Nucleus accumbens (tissue), 56 donors: Measurements from ENCODE around the gene VASN.
A peak's percentile ranks its signal among the peaks of the same experiment; 100 is the strongest.
"Not testable (repeated sequence)": the region's sequence is repeated elsewhere in the genome, so short reads cannot be mapped to it uniquely, and the experiment has no call there.

Experiments
- DNase-seq, 56 donors: peaks; one replicate each; lab custom pipeline; 2025; lab: John Stamatoyannopoulos, UW

Gene VASN

DNA sequence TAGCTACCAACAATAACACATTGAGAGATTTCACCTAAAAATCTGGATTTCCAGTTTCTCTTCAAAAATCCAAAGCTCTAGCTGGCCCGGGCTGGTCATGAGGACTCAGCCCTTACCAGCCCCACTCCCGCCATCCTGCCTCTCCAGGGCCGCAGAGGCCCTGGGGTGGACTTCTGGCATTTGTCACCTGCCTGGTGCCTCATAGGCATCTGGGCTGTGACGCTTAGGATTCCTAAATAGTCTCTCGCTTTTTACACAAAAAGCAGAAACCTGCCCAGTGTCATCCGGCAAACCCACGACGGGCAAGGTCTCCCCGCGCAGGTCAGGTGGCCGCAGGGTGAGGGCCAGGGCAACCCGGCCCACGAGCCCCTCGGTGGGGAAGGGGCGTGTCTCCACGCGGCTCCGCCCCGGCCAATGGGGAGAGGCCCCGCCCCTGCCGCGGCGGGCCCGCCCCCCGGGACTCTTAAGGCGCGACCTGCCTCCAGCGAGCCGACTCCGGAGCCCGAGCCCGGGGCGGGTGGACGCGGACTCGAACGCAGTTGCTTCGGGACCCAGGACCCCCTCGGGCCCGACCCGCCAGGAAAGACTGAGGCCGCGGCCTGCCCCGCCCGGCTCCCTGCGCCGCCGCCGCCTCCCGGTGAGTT, at the start of gene VASN:
VASN (plus strand) TSS at position 492 of the 644 bp plus-strand sequence. CDS start 9,030 bp downstream, outside the sequence.
- peak in 47 of 56 donors; percentile 8 to 86 (median 54) for DNase-seq

DNA sequence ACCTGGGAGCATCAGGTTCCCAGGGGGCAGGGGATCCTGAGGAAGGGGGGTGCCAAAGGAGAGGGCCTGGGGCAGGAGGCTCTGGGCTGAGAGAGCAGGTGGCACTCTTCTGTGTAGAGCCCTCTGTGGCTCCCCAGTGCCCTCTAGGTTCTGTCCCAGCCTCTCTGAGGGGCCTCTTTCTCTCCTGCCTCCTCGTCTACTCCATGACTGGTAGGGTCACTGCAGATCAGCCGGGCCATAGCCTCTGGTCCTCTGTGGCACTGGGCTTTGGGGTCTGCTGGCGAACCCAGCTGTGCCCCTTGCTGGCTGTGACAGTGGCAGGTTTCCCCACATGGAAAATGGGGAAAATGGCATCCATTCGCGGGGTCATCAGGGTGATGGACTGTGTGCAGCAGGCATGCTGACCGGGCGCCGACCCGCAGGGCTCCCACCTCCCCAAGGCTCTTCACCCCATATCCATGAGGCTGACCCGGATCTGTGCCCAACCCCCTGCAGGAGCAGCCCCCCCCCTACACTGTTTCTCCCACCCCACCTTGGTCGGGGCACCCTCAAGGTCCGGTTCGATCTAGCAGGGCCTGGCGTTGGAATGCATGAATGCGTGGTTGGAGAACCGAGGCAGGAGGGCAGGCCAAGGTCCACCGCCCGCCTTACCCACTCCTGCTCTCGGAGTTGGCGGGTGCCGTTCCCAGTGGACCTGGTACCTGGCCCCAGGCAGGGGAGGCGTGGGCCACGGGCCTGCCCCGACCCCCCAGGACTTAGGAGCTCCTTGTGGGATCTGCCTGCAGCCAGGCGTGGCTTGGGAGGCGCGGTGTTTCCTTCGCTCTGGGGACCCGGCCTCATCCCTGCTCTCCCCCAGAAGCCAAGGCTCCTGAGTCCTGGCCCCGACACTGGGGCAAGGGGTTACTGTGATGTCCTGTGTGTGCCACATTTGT, 49.3 kb upstream of the VASN start:
- DNase-seq = no peak

DNA sequence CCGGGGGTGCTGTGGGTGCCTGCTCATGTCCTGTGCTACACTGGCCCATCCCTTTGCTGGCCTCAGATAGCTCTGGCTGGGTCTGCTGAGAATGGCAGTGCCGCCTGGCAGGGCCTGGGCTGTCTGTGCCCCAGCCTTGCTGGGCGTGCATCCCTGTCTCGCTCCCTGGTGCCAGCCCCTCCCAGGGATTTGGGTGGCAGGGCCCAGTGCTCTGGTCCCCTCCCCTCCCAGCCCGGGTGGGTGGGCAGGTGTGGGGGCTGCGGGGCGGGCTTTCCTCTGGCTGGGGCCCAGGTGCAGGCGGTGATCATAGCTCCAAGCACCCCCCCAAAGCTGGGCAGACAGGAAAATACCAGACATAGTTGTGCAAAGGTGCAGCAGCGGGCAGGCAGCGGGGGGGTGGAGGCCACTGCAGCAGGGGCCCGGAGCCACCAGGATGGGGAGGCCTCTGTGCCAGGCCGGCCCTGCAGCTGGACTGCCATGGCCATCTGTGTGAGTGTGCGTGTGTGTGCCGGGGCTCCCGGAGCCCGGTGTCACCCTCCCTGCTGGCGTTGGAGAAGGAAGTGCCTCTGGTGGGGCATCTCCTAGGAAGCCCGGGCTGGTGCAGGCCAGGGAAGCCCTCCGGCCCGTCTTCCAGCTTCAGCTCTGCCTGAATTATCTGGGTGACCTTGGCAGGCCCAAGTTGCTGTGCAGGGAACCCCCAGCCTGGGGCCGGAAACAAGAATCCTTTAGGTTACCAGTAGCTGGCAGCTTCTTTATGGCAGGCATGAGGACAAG, 48.4 kb upstream of the VASN start:
- peak in 29 of 56 donors; percentile 12 to 72 (median 33) for DNase-seq

DNA sequence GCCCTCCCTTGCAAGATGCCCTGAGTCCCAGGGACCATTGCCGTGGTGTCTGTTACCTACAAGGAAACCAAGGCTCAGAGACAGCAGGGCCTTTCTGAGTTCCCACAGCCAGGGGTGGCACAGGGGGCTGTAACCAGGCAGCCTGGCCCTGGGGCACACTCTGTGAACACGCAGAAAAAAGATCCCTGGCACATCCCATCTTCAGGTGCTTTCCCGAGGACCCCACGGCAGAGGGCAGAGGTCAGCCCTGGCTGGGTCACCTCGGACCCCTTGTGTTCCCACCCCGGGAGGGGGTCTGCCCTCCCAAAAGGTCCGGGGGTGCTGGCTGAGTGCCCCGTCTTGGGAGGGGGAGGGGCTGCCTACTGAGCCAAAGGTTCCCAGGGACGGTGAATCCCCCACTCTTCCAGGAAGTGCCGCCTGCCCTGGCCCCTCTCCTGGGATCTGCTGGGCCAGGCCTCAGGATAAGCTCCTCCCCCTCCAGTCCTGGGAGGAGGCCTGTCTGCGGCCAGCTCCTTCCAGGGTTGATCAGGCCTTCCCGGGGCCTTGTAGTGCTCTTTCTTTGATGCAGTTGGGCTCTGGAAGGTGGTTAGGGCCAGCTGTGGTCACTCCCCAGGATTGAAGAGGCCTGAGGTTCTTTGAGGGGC, 47.7 kb upstream of the VASN start:
- DNase-seq = peak in 1 of 56 donors; percentile 21

DNA sequence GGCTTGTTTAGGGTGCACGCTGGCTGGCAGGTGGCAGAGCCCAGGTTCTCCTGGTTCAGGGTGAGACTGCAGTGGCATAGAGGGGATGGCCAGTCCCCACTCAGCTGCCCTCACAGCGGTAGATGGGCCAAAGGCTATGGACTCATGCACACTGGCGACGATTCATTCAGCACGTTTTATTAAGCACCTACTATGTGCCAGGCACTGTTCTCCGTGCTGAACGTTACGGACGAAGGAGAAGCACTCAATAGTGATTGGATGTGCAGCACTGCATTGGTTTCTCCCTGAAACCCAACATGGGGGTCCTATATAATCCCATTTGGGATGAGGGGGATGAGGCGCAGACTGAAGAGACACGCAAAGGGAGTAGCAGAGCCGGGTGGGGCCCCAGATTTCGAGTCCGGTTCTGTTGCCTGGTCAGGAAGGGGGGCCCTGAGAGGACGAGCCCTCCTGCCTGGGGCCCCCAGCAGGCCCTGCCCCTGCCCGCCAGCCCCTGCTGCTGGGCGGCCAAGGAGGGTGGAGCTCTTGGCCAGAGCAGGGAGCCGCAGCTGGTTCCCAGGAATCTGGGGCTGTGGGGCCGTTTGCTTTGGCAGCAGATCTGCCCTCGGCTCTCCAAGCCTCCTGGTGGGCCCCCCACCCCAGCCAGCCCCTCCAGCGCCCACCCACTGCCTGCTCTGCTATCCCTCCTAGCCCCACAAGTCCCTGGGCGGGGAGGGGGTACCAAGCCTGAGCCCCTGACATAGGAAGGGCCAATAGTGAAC, 47.0 kb upstream of the VASN start:
- DNase-seq = no peak

DNA sequence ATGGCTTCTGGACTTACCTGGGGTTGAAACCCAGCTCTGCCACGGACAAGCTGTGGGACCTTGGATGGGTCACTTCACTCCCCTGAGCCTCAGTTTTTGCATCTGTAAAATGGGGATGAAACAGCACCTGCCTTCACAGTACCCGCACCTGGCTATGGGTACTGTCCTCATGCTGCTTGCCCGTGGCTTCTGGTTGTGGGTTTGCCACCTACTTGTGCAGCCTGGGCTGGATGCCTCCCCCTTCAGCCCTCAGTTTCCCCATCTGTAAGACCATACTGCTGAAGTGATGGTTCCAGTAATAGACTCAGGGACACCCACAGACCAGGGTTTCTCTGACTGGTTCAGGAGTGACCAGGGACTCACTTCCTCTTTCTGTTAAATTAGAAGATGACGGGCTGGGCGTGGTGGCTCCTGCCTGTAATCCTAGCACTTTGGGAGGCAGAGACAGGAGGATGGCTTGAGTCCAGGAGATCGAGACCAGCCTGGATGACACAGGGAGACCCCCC, 46.3 kb upstream of the VASN start:
- DNase-seq = no peak

DNA sequence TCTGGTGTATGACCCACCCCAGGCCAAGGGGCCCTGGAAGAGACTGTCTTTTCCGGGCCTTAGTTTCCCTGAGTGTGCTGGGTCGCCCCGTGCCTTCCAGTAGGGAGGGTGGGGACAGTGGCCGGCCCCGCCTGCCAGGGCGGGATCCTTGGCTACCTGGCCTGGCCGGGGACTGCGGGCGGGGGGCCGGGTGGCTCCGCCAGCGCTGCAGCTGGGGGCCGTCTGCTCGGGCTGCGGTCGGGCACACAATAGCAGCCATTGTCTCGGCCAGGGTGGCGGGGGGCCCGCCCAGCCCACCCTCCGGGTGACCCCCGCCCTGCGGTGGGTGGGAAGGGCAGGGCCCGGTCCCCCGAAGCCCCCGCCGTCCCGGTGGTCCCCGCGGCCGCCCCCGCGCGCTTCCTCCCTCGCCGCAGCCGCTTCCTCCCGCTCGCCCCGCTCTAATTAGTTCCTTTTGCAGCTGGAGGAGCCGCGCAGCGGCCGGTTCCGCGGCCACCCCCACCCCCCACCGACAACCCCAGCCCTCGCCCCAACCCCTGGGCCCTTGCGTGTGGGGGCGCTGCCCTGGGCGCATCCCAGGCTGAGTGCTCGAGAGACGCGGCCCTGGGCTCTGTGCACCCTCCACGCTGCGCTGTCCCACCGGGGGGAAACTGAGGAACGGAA, 44.1 kb upstream of the VASN start:
- DNase-seq = peak in 5 of 56 donors; percentile 7 to 68 (median 28)

DNA sequence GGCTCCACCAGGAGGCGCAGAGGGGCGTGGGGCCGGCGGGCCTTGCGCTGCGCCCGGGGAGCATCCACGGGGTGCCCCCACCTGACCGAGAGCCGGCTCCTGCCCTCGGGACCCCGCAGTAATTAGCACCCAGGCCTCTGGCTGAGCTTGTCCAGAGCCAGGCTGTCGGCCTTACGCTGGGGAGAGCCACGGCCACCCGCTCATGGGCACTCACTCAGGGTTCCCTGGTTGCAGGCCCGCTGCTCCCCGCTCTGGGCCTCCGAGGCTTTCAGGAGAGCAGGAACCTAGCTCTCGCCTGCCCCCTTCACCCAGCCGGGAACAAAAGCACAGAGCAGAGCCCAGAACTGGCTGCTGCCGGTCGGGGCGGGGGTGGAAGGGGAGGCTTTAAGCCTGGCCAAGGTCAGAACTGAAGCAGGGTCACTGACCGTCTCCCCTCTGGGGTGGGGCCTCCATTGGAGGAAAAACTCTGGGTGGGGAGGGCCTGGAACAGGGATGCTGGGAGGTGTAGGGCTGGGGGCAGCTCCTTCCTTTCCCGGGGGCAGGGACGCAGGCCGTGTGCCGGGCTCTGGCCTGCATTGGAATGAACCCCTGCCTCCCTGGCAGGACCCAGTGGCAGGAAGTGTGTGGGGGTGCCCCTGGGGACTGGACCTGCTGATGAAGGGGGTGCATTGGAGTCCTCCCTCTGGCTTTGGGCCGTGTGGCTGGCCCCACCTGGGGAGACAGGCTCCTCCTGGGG, 43.4 kb upstream of the VASN start:
- peak in 52 of 56 donors; percentile 19 to 86 (median 65) for DNase-seq

DNA sequence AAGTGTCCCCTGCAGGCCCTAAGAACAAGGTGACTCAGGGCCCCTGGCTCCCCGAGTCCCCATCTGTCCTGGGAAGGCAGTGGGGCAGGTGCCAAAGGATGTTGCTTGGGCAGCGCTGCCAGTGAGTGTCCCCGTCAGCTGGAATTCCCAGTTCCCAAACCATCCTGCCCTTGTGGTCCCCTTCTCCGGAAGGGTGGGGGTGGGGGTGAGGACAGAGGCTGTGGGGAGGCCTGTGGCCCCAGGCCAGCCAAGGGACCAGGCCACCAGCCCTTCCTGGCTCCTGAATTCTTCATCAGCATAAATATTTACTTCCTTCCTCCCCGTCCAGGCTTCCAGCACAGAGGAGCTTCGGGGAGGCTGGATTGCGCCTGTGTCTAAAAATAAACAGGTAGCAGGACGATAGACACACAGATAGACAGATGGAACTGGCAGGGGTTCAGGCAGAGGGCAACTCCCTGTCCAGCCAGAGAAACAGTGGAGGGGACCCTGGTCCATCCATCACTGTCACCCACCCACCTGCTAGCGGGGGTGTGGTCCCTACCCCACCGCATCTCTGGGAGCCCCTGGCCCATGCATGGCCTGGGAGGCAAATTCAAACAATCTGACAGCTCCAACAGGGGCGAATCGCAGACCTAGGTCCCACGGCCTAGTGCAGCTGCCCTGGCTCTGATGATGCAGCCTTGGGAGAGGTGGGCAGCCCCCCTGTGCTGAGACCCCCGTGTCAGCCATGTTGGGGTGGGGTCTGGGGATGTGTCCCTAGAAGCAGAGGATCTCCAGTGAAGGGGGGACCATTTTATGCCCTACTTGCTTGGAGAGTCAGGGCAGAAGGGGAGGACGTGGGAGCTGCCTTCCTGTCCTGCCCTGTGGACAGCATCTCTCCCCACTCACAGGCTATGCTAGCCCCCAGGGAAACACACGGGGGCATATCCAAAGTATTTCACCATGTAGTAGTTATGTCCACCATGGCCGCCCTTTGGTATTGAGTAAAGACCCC, 42.6 kb upstream of the VASN start:
- peak in 1 of 56 donors; percentile 44 for DNase-seq

DNA sequence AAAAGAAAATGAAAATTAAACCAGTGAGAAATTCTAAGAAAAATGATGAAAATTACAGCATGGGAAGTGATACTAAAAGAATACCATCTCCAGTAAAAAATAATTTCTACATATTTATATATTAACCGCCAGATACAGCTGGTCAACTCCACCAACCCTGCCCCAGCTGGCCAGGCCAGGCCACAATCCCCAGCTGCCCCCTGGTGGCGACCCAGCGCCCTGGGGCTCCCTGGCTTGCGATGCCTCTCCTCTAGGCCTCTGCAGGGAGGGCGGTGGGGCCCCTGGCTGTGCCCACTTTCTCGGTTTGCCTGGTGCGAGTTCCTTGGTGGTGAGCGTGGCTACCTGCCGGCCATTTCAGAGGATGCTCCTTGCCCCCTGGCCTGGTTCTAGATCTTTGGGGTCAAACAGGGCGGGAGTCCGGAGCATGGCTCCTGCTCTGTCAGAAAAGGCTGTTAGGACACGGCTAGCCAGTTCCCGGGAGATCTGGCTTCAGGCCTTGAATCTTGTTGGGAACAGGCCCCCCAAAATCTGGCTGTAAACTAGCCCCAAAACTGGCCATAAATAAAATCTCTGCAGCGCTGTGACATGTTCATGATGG, 41.3 kb upstream of the VASN start:
- peak in 50 of 56 donors; percentile 6 to 87 (median 52) for DNase-seq

DNA sequence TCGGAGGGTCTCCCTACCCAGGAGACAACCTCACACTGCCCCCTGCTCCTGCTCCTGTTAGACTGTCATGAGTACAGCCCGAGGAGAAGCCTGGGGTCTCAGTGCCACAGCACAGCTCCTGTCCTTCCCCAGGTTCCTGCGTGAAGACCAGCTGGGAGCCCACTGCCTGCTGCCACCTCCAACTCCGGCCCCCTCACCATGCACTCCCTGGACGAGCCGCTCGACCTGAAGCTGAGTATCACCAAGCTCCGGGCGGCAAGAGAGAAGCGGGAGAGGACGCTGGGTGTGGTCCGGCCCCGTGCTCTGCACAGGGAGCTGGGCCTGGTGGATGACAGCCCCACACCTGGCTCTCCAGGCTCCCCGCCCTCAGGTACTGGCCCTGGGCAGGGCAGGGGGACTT, 39.6 kb upstream of the VASN start:
- no peak for DNase-seq

DNA sequence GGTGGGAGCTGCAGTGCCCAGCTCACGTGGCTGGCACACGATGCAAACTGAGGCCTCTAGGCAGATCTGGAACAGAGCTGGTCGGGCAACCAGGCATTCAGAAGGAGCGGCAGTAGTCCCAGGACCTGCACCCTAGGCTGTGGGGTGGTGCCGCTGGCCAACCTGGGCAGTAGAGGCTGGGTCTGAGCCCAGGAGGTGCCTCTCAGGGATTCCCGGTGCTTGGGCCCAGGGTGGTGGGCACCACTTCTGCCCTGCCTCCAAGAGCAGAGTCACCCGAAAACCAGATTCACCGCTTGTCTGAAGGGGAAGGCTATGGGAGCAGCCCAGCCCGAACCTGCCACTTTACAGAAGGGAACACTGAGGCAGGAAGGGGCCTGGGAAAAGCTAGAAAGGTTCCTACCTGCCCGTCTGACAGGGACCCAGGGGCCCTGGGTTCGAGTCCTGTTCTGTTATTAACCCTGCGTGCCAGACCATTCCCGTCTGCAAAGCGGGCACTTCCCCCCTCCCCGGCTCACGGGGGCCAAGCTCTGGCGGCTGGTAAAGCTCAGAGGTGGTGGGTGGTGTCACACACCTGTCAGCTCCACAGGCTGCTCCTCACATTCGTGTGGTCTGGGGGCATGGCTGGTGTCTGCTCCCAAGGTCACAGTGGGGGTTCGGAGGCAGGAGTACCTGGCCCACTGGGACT, 38.9 kb upstream of the VASN start:
- no peak for DNase-seq

DNA sequence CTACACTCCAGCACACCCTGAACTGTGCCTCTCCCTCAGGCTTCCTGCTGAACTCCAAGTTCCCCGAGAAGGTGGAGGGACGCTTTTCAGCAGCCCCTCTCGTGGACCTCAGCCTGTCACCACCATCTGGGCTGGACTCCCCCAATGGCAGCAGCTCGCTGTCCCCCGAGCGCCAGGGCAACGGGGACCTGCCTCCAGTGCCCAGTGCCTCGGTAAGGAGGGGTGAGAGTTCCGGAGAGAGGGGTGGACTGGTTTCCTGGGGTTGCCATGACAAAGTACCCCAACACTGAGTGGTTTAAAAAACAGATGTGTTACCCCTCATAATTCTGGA, 38.4 kb upstream of the VASN start:
- no peak for DNase-seq

DNA sequence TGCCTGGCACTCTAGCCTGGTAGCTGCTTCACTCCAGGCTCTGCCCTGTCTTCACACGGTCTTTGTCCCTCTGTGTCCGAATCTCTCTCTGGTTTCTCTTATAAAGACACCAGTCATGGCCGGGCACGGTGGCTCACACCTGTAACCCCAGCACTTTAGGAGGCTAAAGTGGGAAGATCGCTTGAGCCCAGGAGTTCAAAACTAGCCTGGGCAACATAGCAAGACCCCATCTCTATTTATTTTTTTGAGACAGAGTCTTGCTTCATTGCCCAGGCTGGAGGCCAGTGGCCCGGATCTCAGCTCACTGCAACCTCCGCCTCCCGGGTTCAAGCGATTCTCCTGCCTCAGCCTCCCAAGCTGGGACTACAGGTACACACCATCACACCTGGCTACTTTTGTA, 37.9 kb upstream of the VASN start:
- DNase-seq = not testable (repeated sequence)

DNA sequence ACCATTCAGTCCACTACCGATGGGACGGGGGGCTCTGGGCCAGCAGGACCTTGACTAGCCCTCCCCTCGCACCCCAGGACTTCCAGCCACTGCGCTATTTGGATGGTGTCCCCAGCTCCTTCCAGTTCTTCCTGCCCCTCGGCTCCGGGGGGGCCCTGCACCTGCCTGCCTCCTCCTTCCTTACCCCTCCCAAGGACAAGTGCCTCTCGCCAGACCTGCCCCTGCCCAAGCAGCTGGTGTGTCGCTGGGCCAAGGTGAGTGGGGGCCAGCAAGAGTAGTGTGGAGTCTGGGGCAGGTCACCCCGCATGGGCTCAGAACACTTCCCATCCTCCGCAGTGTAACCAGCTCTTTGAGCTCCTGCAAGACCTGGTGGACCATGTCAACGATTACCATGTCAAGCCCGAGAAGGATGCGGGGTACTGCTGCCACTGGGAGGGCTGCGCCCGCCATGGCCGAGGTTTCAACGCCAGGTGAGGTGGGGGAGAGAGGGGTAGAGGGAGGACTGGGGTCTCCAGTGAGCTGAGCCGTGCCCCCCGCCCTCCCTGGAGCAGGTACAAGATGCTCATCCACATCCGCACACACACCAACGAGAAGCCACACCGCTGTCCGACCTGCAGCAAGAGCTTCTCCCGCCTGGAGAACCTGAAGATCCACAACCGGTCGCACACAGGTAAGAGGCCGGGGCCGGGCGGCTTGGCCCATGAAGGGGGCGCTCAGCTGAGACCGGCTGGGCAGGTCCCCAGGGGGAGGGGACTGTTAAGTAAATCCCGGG, 36.7 kb upstream of the VASN start:
- no peak for DNase-seq
